IMR-90 (cell line): ENCODE measurements around the gene IL6ST. TPM values are rescaled to one million over a fixed set of nuclear protein-coding genes. Genes with fewer than 3 reads are reported as not detected.

Experiments used
- ATAC-seq: fragments of 200-7000 bp; cut with Tn5 transposase; 2 replicates; pipeline ENCODE4 v1.9.1; 2020; ENCODE audit warnings: low read depth, mild to moderate bottlenecking, moderate library complexity
- BruUV-seq: library from RNA; stranded (reverse); fragments of 400-500 nt; replicated peaks from 2 replicates; lab custom pipeline; 2021; lab: Mats Ljungman, UMichigan
- CTCF ChIA-PET: fragments of 300-600 bp; formaldehyde crosslinking; extraction: SDS; loops from one replicate; lab custom pipeline; 2021; ENCODE audit warnings: antibody characterized with exemption; lab: Yijun Ruan, JAX
- POLR2A ChIA-PET: fragments of 300-600 bp; sonication (Branson Sonifier 250); formaldehyde crosslinking; loops from one replicate; lab custom pipeline; 2022; ENCODE audit warnings: antibody characterized with exemption; ENCODE audit not compliant: unreplicated experiment; lab: Charles Lee
- DNase-seq: peaks from one replicate; pipeline ENCODE4 v3.0.0; 2013
- H2AFZ ChIP-seq: replicated peaks from 2 replicates; pipeline ENCODE3; 2013; ENCODE audit warnings: low read length, mild to moderate bottlenecking; ENCODE audit not compliant: poor library complexity
- H2AK5ac ChIP-seq: 2 replicates; pipeline ENCODE4 v1.6.1; 2013; ENCODE audit warnings: low read depth, low read length, inconsistent platforms
- H2AK9ac ChIP-seq: replicated peaks from 2 replicates; pipeline ENCODE3; 2013; ENCODE audit warnings: mild to moderate bottlenecking, low read depth, low read length, moderate library complexity; ENCODE audit not compliant: poor library complexity
- H2BK120ac ChIP-seq: 2 replicates; pipeline ENCODE4 v1.6.1; 2013; ENCODE audit warnings: low read depth, low read length, inconsistent platforms
- H2BK15ac ChIP-seq: 3 replicates; pipeline ENCODE4 v1.6.1; 2013; ENCODE audit warnings: low read depth, low read length, inconsistent platforms
- H2BK20ac ChIP-seq: 2 replicates; pipeline ENCODE4 v1.6.1; 2013; ENCODE audit warnings: low read depth, mild to moderate bottlenecking, inconsistent platforms, low read length, moderate library complexity
- H2BK5ac ChIP-seq: 2 replicates; pipeline ENCODE4 v1.6.1; 2013; ENCODE audit warnings: mild to moderate bottlenecking, low read depth, low read length, inconsistent platforms; ENCODE audit not compliant: poor library complexity, severe bottlenecking
- H3K14ac ChIP-seq: replicated peaks from 2 replicates; pipeline ENCODE4 v1.6.1; 2013; ENCODE audit warnings: low read depth, low read length, inconsistent platforms
- H3K18ac ChIP-seq: 2 replicates; pipeline ENCODE4 v1.6.1; 2013; ENCODE audit warnings: low read depth, low read length, control low read depth
- H3K23ac ChIP-seq: 2 replicates; pipeline ENCODE4 v1.6.1; 2013; ENCODE audit warnings: low read depth, low read length, inconsistent platforms
- H3K27ac ChIP-seq: 2 replicates; pipeline ENCODE4 v1.5.1; 2013; ENCODE audit warnings: mild to moderate bottlenecking, control low read depth, low read length; ENCODE audit not compliant: insufficient read depth
- H3K27me3 ChIP-seq: 2 replicates; pipeline ENCODE4 v1.6.1; 2013; ENCODE audit warnings: low read length; ENCODE audit not compliant: control insufficient read depth, insufficient read depth
- H3K36me3 ChIP-seq: 2 replicates; pipeline ENCODE4 v1.6.1; 2013; ENCODE audit warnings: low read length, mixed read lengths; ENCODE audit not compliant: control insufficient read depth, insufficient read depth
- H3K4ac ChIP-seq: 2 replicates; pipeline ENCODE4 v1.6.1; 2013; ENCODE audit warnings: low read depth, low read length, inconsistent platforms
- H3K4me1 ChIP-seq: 2 replicates; pipeline ENCODE4 v1.6.1; 2013; ENCODE audit warnings: low read length, mixed read lengths; ENCODE audit not compliant: control insufficient read depth, insufficient read depth
- H3K4me2 ChIP-seq: 2 replicates; pipeline ENCODE4 v1.6.1; 2013; ENCODE audit warnings: low read depth, mild to moderate bottlenecking, control low read depth, low read length, moderate library complexity
- H3K4me3 ChIP-seq: 2 replicates; pipeline ENCODE4 v1.5.1; 2013; ENCODE audit warnings: low read depth, mild to moderate bottlenecking, control low read depth, low read length, moderate library complexity; ENCODE audit not compliant: insufficient read depth
- H3K56ac ChIP-seq: 2 replicates; pipeline ENCODE4 v1.6.1; 2013; ENCODE audit warnings: low read length, inconsistent platforms; ENCODE audit not compliant: insufficient read depth; ENCODE audit errors: extremely low read depth
- H3K79me1 ChIP-seq, 2 experiments: 2 replicates each; pipeline ENCODE4 v1.6.1; 2013; ENCODE audit warnings: low read length in 2 of 2, inconsistent platforms in 1 of 2, low read depth in 1 of 2
- H3K9ac ChIP-seq: 2 replicates; pipeline ENCODE4 v1.6.1; 2013; ENCODE audit warnings: low read depth, low read length, control low read depth
- H3K9me1 ChIP-seq: 2 replicates; pipeline ENCODE4 v1.6.1; 2013; ENCODE audit warnings: low read length, inconsistent platforms; ENCODE audit not compliant: insufficient read depth
- H3K9me3 ChIP-seq: 2 replicates; pipeline ENCODE4 v1.6.1; 2013; ENCODE audit warnings: low read length; ENCODE audit not compliant: control insufficient read depth, insufficient read depth
- H4K20me1 ChIP-seq: 2 replicates; pipeline ENCODE4 v1.6.1; 2013; ENCODE audit warnings: low read length, inconsistent platforms; ENCODE audit not compliant: insufficient read depth
- H4K5ac ChIP-seq: 2 replicates; pipeline ENCODE4 v1.6.1; 2013; ENCODE audit warnings: mild to moderate bottlenecking, low read depth, low read length, control low read depth
- H4K8ac ChIP-seq, 2 experiments: 2 replicates each; pipeline ENCODE4 v1.6.1; 2013; ENCODE audit warnings: low read depth in 2 of 2, low read length in 2 of 2, control low read depth in 1 of 2, inconsistent platforms in 1 of 2
- H4K91ac ChIP-seq: 2 replicates; pipeline ENCODE4 v1.6.1; 2013; ENCODE audit warnings: low read depth, low read length, inconsistent platforms; ENCODE audit not compliant: insufficient read depth
- CHD1 ChIP-seq: IDR thresholded peaks from 2 replicates; pipeline ENCODE4 v1.6.1; 2012; ENCODE audit warnings: low read depth, low read length, improper control_type of control experiment
- FOS ChIP-seq: fragments of 150-350 bp; IDR thresholded peaks from 2 replicates; pipeline ENCODE4 v1.6.1; 2016; ENCODE audit warnings: low read depth, low read length
- MAZ ChIP-seq: IDR thresholded peaks from 2 replicates; pipeline ENCODE4 v1.6.1; 2012; ENCODE audit warnings: low read depth, mild to moderate bottlenecking, low read length, improper control_type of control experiment, moderate library complexity, borderline replicate concordance
- MXI1 ChIP-seq: IDR thresholded peaks from 2 replicates; pipeline ENCODE4 v1.6.1; 2012; ENCODE audit warnings: low read depth, mild to moderate bottlenecking, low read length, moderate library complexity, borderline replicate concordance
- RCOR1 ChIP-seq: IDR thresholded peaks from 2 replicates; pipeline ENCODE4 v1.6.1; 2012; ENCODE audit warnings: mild to moderate bottlenecking, low read length, improper control_type of control experiment; ENCODE audit not compliant: insufficient replicate concordance
- RFX5 ChIP-seq: IDR thresholded peaks from 2 replicates; pipeline ENCODE4 v1.8.0; 2012; ENCODE audit warnings: low read depth, mild to moderate bottlenecking, low read length, moderate library complexity
- WGBS, 2 experiments: methylation state at CpG; one replicate each; pipeline versions ENCODE4 v1.1.5 to v1.1.7; 2013; ENCODE audit warnings: missing lambda C conversion rate in 2 of 2; ENCODE audit not compliant: insufficient read length in 1 of 2; ENCODE audit errors: extremely low coverage in 2 of 2; 5-methylcytosine and 5-hydroxymethylcytosine counted together
- dilution Hi-C: fragments of 300-500 bp; cut with HindIII; formaldehyde crosslinking; loops from one replicate; pipeline ENCODE4 v1.14.3; 2018; ENCODE audit warnings: low sequenced_read_pairs; ENCODE audit not compliant: unreplicated experiment
- in situ Hi-C: fragments of 300-500 bp; cut with MboI; formaldehyde crosslinking; loops from 3 replicates; pipeline ENCODE4 v1.14.3; 2019; ENCODE audit warnings: low sequenced_read_pairs, inconsistent platforms, mixed read lengths
- intact Hi-C: fragments of 100-400 bp; cut with micrococcal nuclease; formaldehyde crosslinking; loops from 2 replicates; pipeline ENCODE4 v1.10.0; 2022
- polyA plus RNA-seq, 3 experiments: library from polyadenylated mRNA; depleted of rRNA; stranded (reverse); fragments of >200 nt; gene quantifications; 2 replicates each; pipeline ENCODE4 v1.2.3, GENCODE V29; 2012; ENCODE audit warnings: low replicate concordance in 1 of 3
- total RNA-seq: library from RNA; depleted of rRNA; stranded (reverse); fragments of >200 nt; gene quantifications from 2 replicates; pipeline ENCODE4 v1.2.3, GENCODE V29; 2012

IL6ST gene
- total and polyA plus RNA-seq, 2 of the 4 experiments (the other 2 are of a cell fraction), result 90.6 to 506 TPM

- Histone ChIP-seq H3K56ac (no peak overlapping the region), H2BK20ac (no peak overlapping the region), H2BK120ac (no peak overlapping the region), H3K4me1 (peaks cover 2% of the 10 kb centered on the region; the same call in 1 of the 2 replicates), H4K5ac (no peak overlapping the region), H3K14ac (no peak overlapping the region), H2BK15ac (no peak overlapping the region), H3K27ac (no peak overlapping the region), H2AK9ac (no peak overlapping the region), H4K20me1 (no peaks in the 10 kb centered on the region), H4K8ac (no peak overlapping the region), H3K23ac (no peak overlapping the region), H3K9me1 (no peaks in the 10 kb centered on the region; the same call in 1 of the 2 replicates), H2AFZ (no peak overlapping the region), H3K4me2 (no peak overlapping the region), H3K18ac (no peak overlapping the region), H3K4me3 (no peak overlapping the region), H3K9me3 (no peaks in the 10 kb centered on the region), H2BK5ac (no peak overlapping the region), H3K79me1 (no peaks in the 10 kb centered on the region), H2AK5ac (no peak overlapping the region), H3K27me3 (no peaks in the 10 kb centered on the region), H3K4ac (no peak overlapping the region), H3K36me3 (no peaks in the 10 kb centered on the region), H4K91ac (no peak overlapping the region), H3K9ac (no peak overlapping the region)
- dilution Hi-C loops (no loop called here), in situ Hi-C loops (no loop called here), intact Hi-C loops (no loop called here)
- TF ChIP-seq MXI1, result no peak
- TF ChIP-seq MAZ, result no peak
- no peak for TF ChIP-seq CHD1
- TF ChIP-seq RFX5, result no peak
- no peak for TF ChIP-seq FOS
- TF ChIP-seq RCOR1, result no peak
- ChIA-PET CTCF (no interaction called here), POLR2A (no interaction called here)
- DNase-seq (no peak), ATAC-seq (no peak)
- no TSS peak for BruUV-seq
- WGBS, 2 experiments, result 75% methylated on average over 2 of the region's 5 CpGs; no CpG with 5 or more reads in 1 of the 2 experiments
These were observed 68.3 kb downstream of the IL6ST start for GRCh38 chr5:55926476-55926875.
